Activated CD4-positive, alpha-beta T cell treated with anti-CD3 and anti-CD28 coated beads for 1 hour (primary cell): ENCODE measurements around the gene E2F3.

ENCODE experiments used
- DNase-seq: peaks from one replicate; pipeline ENCODE4 v3.0.0-alpha.2; 2020

The E2F3 gene

DNA sequence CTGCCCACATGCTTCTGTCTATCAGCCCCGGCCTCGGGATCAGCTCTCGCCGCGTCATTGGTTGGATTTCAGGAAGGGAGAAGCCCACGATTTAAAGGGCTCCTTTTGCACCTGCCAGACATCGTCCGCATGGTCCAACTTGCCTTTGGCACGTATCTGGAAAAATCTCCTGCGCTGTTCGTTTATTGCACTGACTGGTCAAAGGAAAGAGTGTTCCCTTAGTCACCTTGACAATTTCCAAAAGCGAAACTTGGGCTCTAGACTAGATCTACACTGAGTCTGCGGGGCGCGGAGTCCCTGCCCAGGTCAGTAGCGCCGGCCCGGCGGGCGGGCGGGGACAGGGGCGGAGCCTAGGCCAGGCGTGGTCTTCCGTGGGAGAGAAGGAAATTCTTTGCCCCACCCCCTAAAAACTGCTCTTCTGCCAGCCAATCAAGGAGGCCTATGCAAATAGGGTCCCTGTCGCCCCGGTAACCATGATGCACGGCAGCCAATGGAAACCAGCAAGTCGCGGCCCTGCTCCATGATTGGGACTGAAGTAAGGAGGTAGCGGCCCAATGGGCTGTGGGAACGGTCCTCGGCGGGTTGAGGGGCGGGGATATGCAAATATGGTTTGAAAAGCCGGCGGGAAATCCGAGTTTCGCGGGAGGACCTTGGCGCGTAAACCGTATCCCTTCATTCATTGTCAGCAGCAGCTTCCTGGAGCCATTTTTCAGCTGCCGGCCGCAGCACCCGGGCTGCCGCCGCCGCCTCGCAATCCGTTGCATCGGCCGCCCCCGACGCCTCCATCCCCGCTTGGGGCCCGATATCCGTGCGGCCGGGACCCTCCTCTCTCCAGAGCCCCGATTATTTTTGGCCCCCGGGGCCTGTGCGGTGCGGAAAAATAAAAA is at the start of gene E2F3:
TSS of gene E2F3 (plus strand) at position 675 of the 887 bp plus-strand sequence. CDS start 354 bp downstream, outside the sequence.
- peak; percentile 98 for DNase-seq

DNA sequence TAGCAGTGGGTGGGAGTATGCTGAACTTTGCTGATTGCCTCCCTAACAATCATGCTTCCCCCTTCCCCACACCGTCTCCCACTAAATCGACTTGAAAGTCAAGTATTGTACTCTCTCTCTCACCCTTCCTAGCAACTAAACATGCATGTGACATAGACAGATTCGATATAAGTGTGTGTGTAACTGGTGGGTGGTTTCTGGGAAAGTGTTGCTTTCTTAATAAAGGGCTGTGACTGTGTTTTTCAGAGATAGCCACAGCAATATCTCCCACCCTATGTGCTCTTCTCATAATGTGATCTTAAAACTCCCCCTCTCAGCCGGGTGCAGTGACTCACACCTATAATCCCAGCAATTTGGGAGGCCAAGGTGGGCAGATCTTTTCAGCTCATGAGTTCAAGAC is 49.3 kb upstream of the E2F3 start:
- DNase-seq = no peak

DNA sequence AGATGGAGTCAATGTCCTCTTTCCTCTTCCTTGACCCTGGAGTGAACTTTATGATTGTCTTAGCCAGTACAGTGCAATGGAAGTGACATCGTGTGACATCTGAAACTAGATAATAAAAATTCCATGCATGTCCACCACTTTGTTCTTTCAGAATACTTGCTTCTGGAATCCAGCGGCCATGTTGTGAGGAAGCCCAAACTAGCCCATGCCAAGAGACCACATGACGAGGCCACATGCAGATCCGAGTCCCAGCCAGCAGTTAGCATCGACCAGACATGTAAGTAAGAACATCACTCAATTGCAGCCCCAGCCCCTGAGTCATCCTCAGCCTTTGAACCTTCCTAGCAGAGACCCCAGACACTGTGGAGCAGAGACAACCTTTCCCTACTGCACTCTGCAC is 48.5 kb upstream of the E2F3 start:
- no peak for DNase-seq

DNA sequence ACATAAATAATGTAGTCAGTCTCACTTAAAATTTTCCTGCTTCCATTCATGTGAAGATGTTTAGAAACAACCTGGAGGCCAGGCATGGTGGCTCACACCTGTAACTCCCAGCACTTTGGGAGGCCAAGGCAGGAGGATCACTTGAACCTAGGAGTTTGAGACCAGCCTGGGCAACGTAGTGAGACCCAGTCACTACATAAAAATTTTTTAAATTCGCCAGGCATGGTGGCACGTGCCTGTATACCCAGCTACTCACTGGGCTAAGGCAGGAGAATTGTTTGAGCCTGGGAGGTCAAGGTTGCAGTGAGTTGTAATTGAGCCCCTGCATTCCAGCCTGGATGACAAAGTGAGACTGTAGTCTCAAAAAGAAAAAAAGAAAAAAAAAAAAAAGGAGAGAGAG is 47.3 kb upstream of the E2F3 start:
- DNase-seq = no peak

DNA sequence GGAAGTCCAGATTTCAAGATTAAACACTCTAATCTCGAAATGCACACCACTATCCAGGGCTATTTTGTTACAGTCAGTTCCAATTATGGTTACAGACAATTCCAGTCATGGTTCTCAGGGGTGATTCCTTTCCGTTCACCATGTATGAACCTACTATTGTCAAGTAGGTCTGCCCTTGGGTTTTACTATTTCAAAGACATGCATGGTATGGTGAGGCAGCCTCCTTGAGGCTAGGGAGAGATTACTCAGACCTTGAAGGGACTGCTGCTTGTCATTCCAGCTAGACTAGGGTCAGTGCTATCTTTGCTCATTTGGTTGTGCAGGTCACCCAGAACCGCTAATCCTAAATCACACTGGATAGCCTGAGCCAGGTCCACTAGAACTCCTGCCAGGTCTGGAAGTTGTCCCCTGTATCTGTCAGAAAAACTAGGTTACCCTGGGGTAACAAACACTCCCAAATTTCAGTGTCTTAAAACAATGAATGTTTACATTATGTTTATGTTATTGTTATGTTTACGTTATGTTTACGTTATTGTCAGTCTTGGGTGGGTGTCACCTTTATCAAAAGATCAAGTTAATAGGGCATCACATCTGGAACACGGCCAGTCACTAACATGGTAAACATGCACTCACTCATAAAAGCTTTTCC is 41.1 kb upstream of the E2F3 start:
- DNase-seq = no peak

DNA sequence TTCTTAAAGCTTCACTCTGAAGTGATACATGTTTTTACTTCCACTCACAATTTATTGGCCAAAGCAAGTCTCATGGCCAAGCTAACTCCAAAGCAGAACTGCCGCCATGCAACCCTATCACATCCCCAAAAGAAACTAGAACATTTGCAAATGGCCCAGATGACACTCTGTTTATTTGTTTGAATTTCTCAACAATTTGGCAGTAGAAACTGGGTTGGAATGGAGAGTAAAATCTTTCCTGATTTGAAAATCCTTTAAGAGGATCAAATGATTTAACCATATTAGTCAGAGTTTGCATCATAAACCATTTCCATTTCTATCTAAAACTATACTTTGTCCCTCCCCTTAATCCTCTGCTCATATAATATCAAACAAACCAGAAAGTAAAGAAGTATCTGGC is 39.1 kb upstream of the E2F3 start:
- DNase-seq = no peak

DNA sequence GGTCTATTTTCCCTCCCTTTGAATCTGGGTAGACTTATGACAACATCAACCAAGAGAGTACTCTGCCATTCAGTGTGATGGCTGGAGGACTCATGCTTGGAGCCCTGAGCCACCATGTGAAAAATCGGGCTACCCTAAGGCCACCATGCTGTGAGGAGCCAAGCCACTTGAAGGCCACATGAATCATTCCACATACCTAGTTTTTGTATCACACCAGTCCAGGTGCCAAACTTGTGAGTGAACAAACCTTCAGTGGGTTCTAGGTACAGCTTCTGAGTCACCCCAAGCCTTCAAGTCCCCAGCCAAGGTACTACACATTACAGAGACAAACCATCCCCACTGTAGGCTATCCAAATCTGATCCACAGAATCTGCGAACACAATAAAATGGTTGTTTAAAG is 37.4 kb upstream of the E2F3 start:
- DNase-seq = no peak

DNA sequence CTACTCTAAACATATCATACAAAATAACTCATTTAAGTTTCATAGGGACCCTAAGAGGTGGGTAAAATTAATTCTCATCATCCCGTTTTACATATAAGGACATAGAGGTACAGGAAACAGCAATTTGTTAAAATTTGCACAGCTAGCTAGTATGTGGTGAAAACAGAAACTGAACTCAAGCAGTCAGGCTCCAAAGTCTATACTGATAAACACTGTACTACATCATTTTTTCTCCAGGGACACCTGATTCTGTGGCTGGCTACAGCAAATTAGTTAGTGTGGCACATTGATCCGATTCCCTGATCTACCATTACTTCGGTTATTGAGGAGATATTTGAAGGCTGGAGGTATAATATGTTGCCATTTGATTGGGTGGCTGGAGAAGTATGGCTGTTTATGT is 36.2 kb upstream of the E2F3 start:
- DNase-seq = no peak

DNA sequence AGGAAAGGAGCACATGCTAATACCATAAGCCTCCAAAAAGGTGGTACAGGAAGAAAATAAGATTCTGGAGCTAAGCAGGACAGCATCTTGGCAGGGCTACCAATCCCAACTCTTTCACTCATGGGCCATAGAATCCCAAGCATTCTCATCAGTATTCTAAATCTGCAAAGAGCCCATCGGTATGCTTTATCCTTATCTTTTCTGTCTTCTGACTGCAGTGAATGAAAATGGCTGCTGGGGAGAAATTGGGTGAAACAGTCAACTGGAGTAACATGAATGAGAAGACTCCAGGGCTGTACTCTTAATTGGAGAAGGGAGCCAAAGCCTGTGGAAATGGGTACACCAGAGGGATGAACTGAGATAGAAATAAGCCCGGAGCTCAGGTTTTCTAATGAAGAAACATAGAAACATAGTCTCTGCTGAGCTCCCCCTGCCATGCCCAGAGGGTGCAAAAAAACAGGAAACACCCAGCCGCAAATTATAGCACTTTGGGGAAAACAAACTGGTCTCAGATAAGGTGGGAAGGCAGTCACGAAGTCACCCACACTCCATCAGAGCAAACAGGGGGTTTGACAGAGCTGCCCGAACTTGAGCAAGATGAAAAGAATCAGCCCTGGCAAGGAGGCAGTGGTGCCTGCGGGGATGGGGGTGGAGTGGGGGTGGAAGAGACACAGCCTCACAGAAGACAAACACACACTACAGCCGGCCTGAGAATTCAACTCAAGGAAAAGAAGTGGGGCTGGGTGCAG is 35.4 kb upstream of the E2F3 start:
- DNase-seq = peak; percentile 11

DNA sequence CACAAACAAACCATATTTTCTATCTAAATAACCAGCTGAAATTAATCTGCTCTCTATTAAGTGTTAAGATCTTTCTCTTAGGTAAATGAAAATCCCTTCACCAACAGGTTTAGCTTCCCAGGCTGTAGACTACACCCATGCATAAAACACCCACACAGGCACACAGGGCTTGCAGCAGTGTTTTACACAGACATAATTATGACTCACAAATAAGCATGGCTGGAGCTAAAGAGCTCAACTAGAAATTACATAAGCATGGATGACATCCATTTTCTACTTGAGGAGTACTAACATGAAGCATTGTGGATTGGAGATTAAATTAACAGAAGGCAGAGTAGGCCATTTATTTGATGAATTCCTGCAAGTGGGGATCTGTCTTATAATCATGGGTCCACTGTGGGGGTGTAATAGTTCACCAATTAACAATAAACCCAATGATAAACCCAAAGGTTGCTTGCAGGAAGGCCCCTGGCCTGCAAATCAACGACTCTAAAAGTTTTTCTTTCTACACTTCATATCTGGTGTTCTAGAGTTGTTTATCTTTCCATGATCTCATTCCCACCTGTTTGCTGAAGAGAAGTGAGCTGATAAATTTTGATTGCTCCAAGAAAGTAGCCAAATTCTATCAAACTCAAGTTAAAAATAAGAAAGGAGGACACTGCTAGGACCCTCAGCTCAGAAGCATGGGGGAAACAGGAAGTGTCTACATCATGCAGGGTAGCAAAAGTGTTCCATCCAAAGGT is 33.8 kb upstream of the E2F3 start:
- no peak for DNase-seq

DNA sequence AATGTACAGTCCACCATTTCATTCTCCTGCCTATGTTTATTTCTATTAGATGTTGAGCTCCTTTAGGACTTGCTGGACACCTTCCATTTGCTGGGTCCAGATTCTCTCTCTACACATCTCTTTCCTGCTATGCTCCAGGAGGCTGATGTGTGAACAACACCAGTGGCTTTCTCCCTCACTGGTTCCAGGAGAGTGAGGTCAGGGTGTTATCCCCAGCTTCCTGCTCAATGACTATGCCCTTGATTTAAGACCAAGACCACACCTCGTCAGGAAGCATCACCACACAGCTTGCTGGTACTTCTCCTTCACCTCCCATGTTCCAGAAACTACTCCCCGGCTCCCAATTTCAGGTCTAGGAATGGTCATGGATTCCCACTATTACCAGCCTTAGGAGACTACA is 31.3 kb upstream of the E2F3 start:
- DNase-seq = no peak

DNA sequence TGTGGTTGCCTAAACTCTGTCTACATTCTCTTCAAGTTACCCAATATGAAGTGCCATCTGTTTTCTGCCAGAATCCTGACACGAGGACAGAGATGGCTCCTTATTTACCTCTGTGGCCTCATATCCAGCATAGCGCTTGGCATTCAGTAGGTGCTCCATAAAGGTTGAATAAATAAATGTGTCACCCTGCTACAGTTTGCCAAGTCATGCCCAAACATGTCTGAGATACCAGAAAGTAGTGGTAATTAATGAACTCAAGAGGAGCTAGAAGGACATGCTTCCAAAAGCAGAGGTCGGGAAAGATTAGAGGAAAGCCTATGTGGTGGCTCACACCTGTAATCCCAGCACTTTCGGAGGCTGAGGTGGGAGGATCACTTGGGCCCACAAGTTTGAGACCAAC is 30.9 kb upstream of the E2F3 start:
- no peak for DNase-seq

DNA sequence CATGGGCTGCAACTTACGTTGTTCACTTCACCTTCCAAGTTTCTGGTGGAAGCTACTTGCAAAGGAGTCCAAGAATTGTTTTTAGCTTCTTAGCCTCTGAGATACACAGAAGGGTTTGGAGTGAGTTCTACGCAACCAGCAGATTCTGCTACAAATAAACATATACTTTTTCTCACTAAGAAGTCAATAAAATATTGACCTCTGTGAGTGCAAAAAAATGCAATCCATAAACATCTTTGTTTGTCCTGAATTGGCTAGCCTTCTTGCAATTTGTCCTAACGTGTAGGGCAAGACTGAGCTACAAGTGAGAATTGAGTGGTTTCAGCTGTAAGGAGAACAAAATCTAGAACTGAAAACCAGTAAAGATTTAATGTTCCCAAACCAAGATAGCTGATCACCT is 26.2 kb upstream of the E2F3 start:
- no peak for DNase-seq

DNA sequence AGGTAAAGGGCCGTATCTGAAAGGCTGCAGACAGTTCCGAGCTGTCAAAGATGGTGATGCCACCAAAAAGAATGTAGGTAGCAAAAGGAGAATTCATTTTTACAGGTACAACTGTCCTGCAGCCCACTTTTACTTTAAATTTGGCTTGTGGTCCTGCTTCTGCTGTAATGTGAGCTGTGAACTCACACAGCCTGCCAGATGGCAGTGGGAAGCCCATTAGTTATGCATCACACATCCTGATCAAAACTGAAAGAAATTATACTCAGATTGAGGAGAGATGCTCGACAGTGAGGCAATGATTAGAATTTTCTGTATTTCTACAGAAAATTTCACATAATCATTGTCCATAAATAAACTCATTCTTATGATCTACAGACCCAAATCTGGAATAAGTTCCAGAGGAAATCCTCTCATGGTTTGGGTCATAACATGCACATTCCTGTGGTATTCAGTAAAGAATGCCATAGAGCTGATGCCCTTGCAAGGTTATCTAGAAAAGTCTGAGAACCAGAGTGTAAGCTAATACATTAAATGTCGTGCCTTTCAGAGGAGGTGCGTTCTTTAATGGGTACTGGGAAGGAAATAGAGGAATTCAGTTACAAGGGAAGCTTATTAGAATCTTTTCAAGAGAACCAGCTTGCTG is 23.9 kb upstream of the E2F3 start:
- no peak for DNase-seq

DNA sequence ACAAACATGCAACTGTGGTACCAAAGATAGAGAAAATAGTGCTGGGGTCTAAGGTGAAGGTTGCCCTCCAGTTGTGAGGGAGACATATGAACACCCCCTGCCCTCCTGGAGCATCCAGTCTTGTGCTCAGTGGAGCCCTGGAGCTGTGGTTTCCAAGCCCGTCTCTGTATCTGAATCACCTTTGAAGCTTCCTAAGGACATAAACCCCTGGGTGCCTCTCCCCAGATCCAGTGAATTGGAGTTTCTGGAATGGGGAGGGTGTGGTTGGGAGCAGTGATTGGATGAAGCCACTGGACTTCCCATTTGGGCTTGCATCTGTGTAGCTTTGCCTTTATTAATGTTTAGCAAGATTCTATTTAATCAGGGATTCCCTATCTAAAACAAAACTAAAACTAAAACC is 22.4 kb upstream of the E2F3 start:
- DNase-seq = no peak

DNA sequence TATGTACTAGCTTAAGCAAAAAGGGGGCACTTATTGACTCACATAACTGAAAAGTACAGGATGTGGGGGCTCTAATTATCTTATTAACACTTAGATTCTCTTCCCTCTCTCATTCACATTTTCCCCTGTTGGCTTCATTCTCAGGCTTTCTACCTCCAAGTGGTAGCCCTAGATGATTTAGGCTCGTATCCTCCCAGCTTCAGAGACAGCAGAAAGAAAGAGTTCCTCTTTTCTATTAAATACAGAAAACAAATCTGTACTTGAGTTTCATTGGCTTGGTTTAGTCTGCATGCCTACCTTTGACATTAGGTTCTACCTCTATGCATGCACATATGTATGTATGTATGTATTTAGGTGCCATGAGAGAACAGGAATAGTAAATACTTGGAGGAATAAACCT is 15.5 kb upstream of the E2F3 start:
- no peak for DNase-seq

DNA sequence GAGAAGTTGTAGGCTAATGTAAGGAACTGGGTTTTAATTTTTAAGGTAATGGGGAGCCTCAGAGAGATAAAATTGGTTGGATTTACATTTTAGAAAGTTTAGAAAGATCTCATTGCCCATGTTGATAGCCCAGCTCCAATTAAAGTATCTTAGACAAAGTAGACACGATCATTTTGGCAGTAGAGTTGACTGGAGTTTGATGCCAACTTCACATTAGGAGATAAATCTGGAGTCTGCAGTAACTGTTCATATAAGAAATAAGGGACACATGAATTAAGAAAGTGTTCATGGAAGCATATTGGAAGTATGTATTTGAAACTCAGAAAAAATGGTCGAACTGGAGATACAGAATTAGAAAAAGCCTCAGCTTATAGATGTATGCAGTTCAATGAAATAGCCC is 12.6 kb upstream of the E2F3 start:
- no peak for DNase-seq

DNA sequence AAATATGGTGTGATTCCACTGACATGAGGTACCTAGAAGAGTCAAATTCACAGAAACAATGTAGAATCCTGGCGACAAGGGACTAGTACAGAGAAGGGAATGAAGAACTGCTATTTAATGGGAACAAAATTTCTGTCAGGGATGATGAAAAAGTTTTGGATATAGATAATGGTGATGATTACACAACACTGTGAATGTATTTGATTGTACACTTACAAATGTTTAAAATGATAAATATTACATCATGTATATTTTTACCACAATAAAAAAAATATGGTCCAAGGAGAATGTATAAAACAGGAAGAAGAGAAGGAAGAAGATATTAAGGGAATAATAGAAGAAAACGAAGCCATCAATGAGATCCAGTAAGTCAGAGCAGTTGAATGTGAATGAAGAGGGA is 8.4 kb upstream of the E2F3 start:
- DNase-seq = no peak

DNA sequence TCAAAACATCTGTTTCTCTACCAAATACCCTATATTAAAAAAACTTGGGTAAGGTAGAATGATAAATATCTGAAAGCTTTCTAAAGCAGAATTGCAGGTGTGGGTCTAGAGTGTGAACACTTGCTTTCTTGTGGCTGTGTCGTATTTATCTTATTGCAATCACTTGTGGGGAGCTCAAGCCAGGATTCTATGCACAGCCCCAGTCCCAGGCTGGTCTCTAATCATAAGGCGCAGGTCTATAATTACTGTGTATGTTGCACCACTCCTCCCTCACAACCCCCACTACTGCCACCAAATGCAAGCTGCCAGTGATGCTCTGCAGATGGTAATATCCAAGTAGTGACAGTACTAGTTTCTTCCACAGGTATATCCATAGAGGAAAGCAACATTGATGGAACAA is 2.2 kb upstream of the E2F3 start:
- no peak for DNase-seq

DNA sequence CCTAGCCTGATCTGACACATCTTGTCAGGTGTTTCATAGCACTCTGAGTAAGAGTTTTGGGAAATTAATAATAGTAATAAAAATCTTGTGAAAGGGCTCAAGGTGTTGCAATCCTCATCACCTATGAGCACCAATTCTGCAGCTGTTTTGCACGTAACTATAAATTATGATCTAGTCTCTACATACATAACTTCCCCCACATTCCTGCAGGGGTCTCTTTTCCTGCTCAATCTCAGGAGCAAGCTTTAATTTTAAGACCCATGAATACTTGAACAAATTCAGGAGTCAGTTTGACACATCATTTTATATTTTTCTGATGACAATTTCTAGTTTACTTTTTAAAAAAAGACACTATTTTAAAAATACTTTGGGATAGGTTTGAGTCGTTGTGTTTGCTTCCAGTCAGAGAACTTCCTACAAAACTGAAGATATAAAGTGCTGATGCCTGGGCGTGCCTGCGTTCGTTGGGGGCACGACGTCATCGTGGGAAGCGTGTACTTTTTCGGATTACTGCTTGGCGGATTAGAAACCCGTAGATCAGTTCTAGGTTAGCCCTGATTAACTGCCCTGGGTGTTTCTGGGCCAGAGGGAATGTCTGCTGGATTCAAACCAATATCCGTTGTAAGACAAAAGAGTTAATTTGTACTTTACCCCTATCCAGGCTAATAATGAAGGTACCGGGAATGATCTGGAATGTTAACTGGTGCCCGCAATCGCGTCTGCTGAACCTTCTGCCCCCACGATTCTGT is 1.0 kb upstream of the E2F3 start:
- peak; percentile 9 for DNase-seq

DNA sequence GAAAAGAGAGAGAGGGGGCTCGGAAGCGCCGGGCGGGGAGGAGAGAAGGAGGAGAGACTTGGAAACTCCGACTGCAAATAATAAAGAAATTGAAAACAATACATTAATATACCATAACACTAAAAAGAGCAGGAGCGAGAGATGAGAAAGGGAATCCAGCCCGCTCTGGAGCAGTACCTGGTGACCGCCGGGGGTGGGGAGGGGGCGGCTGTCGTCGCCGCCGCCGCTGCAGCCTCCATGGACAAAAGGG is 338 bp downstream of the E2F3 start:
- no peak for DNase-seq
